Stromal cell of bone marrow (primary cell): ENCODE data around the gene SP6.

Experiments used
- DNase-seq: peaks from one replicate; pipeline ENCODE4 v3.0.0-alpha.2; 2012; ENCODE audit warnings: low read depth

Gene SP6

DNA sequence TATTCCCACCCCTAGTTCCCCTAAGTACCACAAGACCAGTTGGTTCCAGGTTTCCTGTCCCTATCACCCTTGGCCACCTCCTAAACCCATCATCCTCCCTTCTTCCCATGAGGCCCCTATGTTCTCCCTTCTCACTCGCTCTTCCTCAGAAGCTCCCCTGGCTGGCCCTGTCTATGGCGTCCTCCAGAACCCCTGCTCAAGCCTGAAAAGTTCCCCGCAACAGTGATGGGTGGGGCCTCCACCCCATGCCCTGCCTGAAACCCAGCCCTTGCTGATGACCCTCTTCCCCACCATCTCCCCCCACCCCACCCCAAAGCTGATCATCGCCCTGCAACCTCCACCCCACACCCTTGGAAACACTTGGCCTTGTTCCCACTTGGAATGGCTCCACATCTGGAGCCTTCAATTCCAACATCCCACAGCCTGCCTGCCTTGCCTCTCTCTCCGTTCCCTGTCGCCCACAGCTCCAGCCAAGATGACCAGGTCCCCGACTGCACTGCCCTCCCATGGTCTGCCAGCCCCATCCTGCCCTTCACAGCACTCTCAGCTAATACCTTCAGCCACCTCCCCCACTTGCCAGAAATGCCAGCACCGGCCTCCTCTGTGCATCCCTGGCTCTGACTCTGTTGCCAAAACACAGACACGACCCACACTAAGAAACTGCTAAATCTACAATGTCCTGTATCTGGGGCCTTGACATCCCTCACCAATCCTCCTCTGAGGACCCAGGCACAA is 39.9 kb downstream of the SP6 start:
- DNase-seq: no peak

DNA sequence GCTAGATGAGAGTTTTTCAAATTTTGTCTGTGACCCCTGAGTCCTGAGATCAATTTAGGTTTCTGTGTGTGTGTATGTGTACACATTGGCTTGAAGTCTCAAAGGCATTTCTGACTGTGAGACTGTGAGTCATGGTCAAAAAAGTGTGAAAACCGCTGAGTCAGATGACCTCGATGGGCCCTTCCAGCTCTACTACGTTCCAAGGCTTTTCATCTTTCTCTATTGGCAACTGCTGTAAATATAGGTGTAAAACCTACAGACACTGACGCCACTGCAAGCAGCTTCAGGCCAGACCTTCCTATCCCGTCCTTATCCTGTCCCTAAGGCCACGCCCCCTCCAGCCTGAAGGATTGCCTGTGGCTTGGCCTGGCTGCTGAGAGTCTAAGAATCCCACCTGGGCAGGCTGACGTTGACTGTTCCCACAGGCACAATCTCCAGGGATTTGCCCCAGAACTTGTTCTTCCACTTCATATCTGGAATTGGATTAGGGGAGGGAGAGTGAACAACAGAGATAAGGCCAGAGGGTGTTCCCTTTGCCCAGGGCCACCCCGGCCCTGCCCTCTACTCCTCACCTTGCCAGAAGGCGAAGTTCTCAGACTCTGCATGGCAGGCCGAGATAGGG is 40.7 kb downstream of the SP6 start:
- DNase-seq: peak; percentile 82

DNA sequence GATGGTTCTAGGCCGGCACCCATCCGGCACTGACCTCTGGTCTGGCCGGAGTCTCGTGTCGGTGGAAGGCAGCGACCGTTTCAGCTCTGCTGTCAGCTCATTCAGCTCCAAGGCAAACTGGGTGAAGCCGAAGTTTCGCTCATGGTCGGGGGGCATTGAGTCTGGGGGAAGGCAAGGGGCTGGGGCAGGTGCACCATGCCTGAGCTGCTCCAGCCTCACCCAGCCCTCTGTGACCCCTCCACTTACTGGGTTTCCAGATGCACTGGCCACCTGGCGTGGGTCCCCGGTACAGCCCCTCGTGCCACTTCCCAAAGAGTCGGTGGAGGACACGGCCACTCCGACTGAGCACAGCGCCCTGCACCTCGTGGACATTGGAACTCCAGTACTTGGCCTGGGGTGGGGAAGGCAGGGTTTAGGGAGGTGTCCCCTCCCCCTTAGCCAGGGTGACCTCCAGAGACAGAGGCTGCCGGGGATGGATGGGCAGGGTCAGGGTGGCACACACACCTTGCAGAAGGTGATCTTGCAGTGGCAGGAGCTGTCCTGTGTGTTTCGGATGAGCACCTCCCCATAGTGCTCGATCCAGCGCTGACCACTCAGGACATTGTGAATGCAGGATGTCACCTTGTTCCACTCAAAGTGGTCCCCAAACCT is 42.0 kb downstream of the SP6 start:
- DNase-seq: no peak

DNA sequence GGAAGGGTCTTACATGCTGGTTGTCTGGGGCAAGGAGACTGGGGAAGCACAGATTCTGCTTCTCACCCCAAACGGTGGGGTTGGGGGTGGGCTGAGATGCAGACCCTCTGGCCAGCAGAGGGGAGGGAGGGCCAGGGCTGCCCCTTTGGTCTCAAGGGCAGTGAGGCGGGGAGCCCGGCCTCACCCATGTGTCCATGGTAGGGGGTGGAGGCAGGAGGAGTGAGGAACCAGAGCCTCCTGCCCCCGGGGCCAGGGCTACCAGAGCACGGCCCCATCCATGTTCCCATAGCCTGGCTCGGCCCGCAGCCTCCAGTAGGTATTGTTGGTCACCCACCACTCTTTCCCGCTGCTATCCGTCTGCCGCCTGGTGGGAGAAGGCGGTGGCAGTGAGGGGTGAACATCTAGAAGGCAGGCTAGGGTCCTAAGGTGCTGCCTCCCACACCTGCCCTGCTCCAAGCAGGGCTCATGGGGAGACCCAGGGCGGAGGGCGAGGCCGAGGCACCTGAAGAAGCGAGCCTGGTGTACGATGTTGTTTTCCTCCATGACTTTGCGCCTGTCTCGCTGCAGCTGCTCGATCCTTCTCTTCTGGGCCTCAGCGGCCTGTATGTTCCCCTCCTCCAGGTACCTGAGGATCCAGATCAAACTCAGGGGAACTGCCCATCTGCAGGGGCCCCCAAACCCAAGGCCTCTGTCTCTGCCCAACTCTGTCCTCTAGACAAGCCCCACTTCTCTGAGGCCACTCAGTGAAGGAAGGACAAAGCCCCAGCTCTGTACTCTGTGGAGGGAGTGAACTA is 42.7 kb downstream of the SP6 start:
- DNase-seq: no peak

DNA sequence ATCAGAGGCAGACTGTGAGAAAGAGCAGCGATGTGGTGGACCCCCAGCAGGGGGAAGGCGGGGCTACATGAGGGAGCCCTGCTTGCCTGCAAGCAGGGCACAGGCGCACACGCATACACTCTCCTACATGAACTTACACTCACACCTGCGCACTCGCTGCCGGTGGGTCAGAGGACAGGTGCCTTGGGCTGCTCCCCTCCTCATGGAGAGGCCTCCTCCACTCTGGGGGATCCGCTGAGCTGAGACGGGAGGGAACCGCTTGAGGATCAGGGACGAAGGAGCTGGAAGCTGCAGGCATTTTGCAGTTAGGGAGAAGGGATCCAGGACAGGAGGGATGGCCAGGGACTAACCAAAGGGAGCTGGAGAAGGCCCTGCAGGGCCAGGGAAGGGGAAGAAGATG is 43.5 kb downstream of the SP6 start:
- DNase-seq: no peak

DNA sequence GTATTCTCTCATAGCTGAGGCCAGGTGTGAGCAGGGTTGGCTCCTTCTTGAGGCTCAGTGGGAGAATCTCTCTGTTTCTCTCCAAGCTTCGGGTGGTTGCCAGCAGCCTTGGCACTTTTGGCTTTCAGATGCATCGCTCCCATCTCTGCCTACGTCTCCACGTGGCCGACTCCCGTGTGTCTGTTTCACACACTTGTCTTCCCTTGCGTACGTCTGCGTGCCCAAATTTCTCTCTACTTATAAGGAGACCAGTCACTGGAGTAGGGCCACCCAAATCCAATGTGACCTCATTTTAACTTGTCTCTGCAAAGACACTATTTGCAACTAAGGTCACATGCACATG is 44.1 kb downstream of the SP6 start:
- DNase-seq: no peak

DNA sequence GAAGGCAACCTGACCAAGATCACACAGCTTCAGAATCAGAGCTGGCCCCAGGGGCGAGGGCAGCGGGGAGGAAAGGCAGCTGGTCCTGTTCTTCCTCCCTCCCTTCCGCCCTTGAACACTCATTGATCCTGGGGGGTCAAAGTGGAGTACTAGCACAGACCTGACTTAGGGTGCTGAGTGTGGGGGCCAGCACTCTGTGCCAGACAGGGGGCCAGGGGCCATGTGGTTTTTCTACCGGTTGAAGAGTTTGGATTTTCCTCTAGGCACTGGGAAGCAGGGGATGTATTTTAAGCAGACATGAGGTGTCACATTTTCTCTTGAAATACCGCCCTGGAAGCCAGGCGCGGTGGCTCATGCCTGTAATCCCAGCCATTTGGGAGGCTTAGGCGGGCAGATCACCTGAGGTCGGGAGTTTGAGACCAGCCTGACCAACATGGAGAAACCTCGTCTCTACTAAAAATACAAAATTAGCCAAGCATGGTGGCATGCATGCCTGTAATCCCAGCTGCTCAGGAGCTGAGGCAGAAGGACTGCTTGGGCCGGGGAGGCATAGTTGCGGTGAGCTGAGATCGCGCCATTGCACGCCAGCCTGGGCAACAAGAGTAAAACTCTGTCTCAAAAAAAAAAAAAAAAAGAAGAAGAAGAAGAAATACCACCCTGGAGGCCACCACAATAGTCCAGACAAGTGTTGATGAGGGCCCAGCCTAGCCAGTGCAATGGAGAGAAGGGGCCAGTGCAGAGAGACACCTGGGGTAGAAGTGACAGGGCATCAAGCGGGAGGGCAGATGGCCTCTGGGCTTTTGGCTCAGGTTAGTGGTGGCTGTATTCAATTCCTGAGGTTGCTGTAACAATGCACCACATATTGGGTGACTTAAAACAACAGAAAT is 44.7 kb downstream of the SP6 start:
- no peak for DNase-seq

DNA sequence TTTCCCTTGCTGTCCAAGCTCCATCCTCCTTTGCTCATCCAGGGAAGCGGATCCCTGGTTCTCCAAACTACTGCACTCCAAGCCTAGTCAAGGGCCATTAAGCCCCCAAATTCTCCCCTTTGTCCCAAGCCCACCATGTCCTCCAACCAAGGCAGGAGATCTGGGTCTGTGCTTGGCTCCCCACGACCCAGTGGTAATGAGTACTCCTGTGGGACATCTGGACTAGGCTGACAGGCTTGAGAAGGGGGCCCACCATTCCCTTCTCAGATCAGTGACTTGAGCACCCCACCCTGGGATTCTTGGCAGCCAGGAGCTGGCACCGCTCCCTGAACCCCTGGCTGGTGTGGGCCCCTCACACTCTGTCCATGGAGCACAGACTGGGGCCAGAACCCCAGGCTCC is 46.5 kb downstream of the SP6 start:
- no peak for DNase-seq

DNA sequence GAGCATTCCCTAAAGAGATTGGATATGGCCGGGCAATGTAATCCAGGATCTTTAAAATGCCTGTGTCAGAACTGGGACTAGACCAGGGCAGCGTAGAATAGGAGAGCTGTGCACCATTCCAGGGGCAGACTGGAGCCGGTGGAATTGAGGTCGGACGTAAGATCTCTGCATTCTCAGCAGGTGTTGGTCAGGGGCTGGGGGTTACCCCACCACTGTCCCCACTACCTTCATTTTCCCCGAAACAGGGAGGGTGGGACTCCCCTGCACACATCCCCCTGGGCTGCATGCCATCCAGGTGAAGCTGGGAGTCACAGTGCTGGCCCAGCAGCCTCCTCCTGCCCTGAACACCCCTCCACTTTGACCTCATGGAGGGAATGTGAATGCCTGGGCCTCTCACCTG is 47.2 kb downstream of the SP6 start:
- no peak for DNase-seq

DNA sequence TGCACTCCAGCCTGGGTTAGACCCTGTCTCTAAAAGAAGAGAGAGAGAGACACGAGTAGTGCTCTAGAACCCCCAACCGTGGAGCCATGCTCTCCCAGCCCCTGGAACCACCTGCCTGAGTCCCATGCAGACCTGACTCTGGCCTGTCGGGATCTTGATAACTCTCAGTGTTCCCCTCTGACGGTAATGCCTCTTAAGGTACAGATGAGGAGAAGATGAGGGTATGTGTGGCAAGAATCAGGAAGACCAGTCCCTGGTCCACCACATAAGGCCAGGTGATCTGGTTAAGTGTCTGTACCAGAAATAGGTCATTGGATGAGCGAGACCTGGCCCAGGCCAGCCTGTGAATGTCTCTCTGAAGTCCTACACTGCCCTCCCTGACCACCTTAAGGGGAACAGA is 47.8 kb downstream of the SP6 start:
- DNase-seq: no peak

DNA sequence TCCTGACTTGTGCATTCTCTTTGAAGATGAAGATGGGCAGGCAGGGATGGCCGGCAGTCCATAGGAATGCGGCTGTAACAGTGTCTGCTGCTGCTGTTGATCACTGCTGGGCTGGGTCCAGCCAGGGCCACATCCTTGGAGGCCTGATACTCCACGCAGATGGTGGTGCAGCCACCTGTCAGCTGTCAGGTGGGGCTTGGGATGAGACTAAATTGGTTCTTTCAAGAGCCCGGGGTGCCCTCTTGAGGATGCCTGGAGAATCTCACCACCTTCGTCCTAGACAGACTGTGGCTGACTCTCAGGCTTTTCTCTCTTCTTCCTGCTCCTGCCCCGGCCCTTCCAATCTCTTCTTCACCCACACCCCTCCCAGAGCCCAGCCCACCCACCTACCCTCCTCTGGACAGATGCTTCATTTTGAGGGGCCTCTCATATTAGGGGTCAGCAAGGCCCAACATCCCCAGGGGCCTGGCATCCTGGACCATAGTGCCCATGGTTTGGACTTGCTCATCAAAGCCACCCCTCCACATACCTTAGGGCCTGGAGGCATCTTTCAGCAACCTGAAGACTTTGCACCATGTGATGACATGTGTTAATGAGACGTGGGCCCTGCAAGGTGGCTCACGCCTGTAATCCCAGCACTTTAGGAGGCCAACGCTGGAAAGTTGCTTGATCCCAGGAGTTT is 48.5 kb downstream of the SP6 start:
- DNase-seq: peak; percentile 14

DNA sequence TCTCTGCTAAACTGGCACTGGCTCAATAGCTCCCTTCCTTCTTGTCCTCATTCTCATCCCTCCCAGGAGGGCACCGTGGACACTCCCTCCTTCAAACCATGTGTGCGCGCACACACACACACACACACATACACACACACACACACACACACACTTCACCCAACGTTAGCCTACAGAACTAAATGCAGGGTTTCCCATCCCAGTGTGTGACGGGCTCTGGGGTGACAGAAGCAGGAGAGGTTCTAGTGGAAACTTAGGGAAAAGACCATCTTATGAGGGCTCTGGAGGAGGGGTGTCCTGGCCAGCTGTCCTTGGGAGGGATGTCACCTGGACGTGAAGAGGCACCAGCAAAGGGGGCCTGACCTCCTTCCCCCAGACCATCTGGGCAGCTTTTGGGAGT is 49.1 kb downstream of the SP6 start:
- DNase-seq: no peak

DNA sequence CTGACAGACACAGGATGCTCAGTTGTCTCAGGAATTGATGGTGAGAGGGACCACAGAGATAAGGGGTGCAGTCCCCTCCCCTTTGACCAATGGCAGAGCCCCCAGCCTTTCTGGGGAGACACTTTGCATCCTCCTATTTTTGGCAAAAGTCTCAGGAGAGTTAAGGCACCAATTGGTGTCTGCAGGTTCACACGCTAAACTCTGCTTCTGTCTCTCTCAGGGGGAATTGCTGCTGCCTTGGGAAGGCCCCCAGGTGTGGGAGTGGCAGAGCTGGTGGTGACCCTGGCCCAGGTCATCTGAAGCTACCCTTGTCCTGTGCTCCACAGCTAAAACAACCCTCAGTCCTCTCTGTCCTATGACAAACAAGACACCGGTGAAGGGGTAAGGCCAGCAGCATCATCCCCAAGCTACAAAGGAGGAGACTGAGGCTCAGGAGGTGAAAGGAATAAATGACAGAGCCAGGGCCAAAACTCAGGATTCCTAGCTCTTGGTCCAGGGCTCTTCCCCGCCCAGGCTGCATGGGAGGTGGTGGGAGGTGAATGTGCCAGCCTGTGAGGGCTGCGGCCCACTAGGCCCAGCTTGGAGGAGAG is 49.7 kb downstream of the SP6 start:
- DNase-seq: no peak

DNA sequence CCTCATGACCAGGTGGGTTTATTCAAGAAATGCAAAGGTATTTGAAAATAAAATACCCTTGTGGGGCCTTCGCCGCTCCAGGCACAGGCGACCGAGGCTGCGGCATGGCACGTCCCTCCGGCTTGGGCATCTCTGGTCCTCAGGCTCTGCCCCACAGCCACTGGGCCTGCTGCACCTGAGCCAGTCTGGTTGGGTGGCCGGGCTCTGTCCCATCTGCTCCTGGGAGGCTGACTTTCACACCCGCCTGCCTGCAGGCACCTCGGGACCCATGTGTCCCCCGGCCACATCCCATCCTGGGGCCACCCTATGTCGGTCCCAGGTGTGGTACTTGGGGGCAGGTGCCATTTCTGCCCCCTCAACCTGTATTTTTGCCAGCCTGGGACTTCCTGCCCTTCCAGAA is 50.3 kb downstream of the SP6 start:
- no peak for DNase-seq

DNA sequence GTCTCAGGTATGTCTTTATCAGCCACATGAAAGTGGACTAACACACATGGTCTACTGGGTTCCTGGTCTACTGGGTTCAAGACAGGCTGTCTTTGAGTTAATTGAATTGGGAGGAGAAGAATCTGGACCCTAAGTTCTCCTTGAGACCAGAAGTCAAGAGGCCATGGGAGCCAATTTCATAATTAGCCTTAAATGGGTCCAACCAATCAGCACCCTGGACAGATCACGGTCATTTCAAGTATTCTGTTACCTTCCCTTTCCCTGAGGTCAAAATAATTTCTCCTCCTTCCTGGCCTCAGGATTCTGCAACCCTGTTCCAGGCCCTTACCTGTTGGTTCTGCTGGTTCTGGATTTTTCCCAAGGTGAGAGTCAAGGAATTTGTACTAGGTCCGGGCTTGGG is 53.2 kb downstream of the SP6 start:
- no peak for DNase-seq
